ENCODE measurements around the gene KCTD16.

- TF ChIP-seq CTCF (IDR thresholded peaks at IDR 0.05) (no peak), POLR2A (IDR thresholded peaks at IDR 0.05) (no peak)
Measured at GRCh38 chr5:144237851-144238250, 67.2 kb downstream of the KCTD16 start.
